ENCODE measurements around the gene SLAMF7.

DNA sequence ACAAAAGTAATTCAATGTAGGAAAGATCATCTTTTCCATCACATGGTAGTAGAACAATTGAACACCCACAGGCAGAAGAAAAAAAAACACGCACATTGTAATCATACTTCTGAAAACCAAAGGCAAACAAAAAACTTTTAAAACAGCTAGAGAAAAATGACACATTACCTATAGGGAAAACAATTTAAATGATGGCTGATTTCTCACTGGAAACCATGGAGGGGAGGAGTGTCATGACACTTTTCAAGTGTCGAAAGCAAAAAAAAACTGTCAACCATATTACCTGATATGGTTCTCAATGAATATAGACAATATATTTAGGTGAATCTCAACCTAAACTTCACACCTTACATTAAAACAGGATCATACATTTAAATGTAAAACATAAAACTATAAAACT is 776 bp upstream of the SLAMF7 start:
- TF ChIP-seq, protein P1, sequence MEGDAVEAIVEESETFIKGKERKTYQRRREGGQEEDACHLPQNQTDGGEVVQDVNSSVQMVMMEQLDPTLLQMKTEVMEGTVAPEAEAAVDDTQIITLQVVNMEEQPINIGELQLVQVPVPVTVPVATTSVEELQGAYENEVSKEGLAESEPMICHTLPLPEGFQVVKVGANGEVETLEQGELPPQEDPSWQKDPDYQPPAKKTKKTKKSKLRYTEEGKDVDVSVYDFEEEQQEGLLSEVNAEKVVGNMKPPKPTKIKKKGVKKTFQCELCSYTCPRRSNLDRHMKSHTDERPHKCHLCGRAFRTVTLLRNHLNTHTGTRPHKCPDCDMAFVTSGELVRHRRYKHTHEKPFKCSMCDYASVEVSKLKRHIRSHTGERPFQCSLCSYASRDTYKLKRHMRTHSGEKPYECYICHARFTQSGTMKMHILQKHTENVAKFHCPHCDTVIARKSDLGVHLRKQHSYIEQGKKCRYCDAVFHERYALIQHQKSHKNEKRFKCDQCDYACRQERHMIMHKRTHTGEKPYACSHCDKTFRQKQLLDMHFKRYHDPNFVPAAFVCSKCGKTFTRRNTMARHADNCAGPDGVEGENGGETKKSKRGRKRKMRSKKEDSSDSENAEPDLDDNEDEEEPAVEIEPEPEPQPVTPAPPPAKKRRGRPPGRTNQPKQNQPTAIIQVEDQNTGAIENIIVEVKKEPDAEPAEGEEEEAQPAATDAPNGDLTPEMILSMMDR (IDR thresholded peaks at IDR 0.05), result no peak
- TF ChIP-seq POLR2A (IDR thresholded peaks at IDR 0.05), result no peak

Measured in heart left ventricle (tissue), 13 donors.